Karpas-422 (cell line): ENCODE results near the gene DNAI4. TPM values are rescaled to one million over a fixed set of nuclear protein-coding genes. Genes with fewer than 3 reads are reported as not detected.

Experiments used
- DNase-seq: peaks from one replicate; pipeline ENCODE4 v3.0.0-alpha.2; 2015
- H2AFZ ChIP-seq: fragments of 200-600 bp; sonication (generic); 2 replicates; pipeline ENCODE4 v1.6.1; 2014; ENCODE audit warnings: antibody characterized with exemption, low read length, mixed read lengths
- H3K27ac ChIP-seq: fragments of 200-600 bp; sonication (generic); 2 replicates; pipeline ENCODE4 v1.5.1; 2014; ENCODE audit warnings: mild to moderate bottlenecking, low read length, moderate library complexity
- H3K27me3 ChIP-seq: fragments of 200-600 bp; sonication (generic); 2 replicates; pipeline ENCODE4 v1.6.1; 2014; ENCODE audit warnings: low read length, mixed read lengths
- H3K36me3 ChIP-seq: fragments of 200-600 bp; sonication (generic); 2 replicates; pipeline ENCODE4 v1.6.1; 2014; ENCODE audit warnings: low read length, mixed read lengths; ENCODE audit not compliant: insufficient read depth
- H3K4me1 ChIP-seq: fragments of 200-600 bp; sonication (generic); 2 replicates; pipeline ENCODE4 v1.6.1; 2014; ENCODE audit warnings: mild to moderate bottlenecking, low read length, mixed read lengths
- H3K4me2 ChIP-seq: fragments of 200-600 bp; sonication (generic); 2 replicates; pipeline ENCODE4 v1.6.1; 2014; ENCODE audit warnings: low read length, low read depth, mild to moderate bottlenecking; ENCODE audit not compliant: poor library complexity, severe bottlenecking
- H3K4me3 ChIP-seq: fragments of 200-600 bp; sonication (generic); 2 replicates; pipeline ENCODE4 v1.5.1; 2014; ENCODE audit warnings: mild to moderate bottlenecking, antibody characterized with exemption, low read length, mixed read lengths
- H3K79me2 ChIP-seq: fragments of 200-600 bp; sonication (generic); 2 replicates; pipeline ENCODE4 v1.6.1; 2014; ENCODE audit warnings: mild to moderate bottlenecking, low read length, mixed read lengths
- H3K9ac ChIP-seq: fragments of 200-600 bp; sonication (generic); 2 replicates; pipeline ENCODE4 v1.6.0; 2014; ENCODE audit warnings: low read length
- H3K9me2 ChIP-seq: fragments of 200-600 bp; sonication (generic), shearing (Covaris generic); replicated peaks from 2 replicates; pipeline ENCODE4 v1.6.0; 2014; ENCODE audit warnings: mild to moderate bottlenecking, low read length, moderate library complexity; ENCODE audit not compliant: insufficient read depth
- H3K9me3 ChIP-seq: fragments of 300-700, 200-600 bp; sonication (generic); 2 replicates; pipeline ENCODE4 v1.6.1; 2014; ENCODE audit warnings: low read length, mixed read lengths
- H4K20me1 ChIP-seq: fragments of 200-600 bp; sonication (generic); 2 replicates; pipeline ENCODE4 v1.6.1; 2014; ENCODE audit warnings: mild to moderate bottlenecking, antibody characterized with exemption, low read length, low read depth; ENCODE audit not compliant: insufficient read depth
- total RNA-seq: library from RNA; depleted of rRNA; stranded (reverse); fragments of >200 nt; shearing (Covaris generic); gene quantifications from 2 replicates; pipeline ENCODE4 v1.2.3, GENCODE V29; 2014; ENCODE audit warnings: low replicate concordance

The DNAI4 gene
- total RNA-seq, 1 experiment from 2014 or later: 0.48 TPM

DNA sequence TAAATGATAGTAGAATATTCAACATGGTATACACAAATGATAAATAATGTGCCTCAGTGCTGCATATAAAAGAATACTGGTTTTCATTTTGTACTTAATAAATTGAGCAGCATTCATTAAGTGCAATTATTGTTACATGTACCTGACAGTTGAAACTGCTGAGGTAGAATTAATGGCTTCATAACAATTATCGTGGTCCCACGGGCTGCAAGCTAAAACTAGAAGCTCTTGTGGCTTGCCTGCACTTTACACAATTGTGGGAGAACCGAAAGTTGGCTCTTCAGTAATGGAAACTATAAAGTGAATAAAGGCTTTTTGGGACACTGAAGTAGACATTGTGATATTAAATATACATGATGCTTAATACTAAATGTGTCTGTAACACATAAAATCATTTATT is 146.8 kb downstream of the DNAI4 start:
- H3K27ac ChIP-seq: no peak overlapping the region
- H3K79me2 ChIP-seq: no peaks in the 10 kb centered on the region
- H4K20me1 ChIP-seq: no peaks in the 10 kb centered on the region
- no peaks in the 10 kb centered on the region for H3K9me3 ChIP-seq
- no peak overlapping the region for H2AFZ ChIP-seq
- H3K36me3 ChIP-seq: no peaks in the 10 kb centered on the region
- no peaks in the 10 kb centered on the region for H3K9me2 ChIP-seq
- no peaks in the 10 kb centered on the region for H3K4me1 ChIP-seq
- H3K9ac ChIP-seq: no peak overlapping the region
- no peak overlapping the region for H3K4me3 ChIP-seq
- no peak overlapping the region for H3K4me2 ChIP-seq
- no peaks in the 10 kb centered on the region for H3K27me3 ChIP-seq
- DNase-seq: no peak

DNA sequence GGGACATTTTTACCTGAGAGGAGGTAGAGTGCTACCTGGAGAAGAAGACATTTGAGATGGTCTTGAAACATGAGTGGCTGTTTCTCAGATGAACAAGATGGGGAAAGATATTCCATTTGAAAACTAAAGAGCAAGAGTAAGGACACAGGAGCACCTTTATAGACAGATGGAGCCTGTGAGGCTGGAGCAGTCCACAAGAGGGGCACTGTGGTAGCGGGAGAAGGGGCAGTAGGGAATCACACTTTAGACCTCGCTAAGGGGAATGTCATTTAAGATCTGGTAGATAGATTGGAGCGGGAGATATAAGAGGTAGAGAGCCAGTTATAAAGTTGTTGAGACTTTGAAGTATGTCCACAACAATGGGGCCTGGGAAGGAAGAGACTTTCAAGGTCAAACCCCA is 149.0 kb downstream of the DNAI4 start:
- H3K9me3 ChIP-seq: no peaks in the 10 kb centered on the region
- no peak overlapping the region for H2AFZ ChIP-seq
- no peak overlapping the region for H3K4me3 ChIP-seq
- no peak overlapping the region for H3K27ac ChIP-seq
- H3K4me2 ChIP-seq: no peak overlapping the region
- no peak for DNase-seq
- H3K27me3 ChIP-seq: no peaks in the 10 kb centered on the region
- no peaks in the 10 kb centered on the region for H3K79me2 ChIP-seq
- no peaks in the 10 kb centered on the region for H3K9me2 ChIP-seq
- no peaks in the 10 kb centered on the region for H4K20me1 ChIP-seq
- H3K9ac ChIP-seq: no peak overlapping the region
- H3K4me1 ChIP-seq: no peaks in the 10 kb centered on the region
- no peaks in the 10 kb centered on the region for H3K36me3 ChIP-seq

DNA sequence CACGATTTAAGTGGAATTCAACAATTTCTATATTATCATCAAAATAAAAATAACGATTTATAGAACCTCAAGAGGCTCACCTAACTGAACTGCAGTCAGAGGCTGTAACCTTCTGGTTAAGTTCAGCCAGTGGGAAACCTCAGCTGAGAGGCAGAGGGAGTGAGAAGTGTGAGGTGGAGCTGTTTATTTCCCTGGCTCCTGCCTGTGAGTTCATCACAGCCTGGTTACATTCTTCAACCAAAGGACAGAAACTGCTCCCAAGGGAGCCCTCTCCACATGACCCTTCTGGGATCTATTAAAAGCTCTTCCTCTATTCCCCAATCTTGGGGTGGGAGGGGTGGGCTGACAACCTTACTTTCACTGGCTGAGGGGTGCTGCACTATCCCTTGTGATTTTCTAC is 150.2 kb downstream of the DNAI4 start:
- no peaks in the 10 kb centered on the region for H3K36me3 ChIP-seq
- no peaks in the 10 kb centered on the region for H3K9me3 ChIP-seq
- DNase-seq: no peak
- H3K4me3 ChIP-seq: no peak overlapping the region
- no peaks in the 10 kb centered on the region for H3K27me3 ChIP-seq
- H3K79me2 ChIP-seq: no peaks in the 10 kb centered on the region
- no peak overlapping the region for H2AFZ ChIP-seq
- no peaks in the 10 kb centered on the region for H3K9me2 ChIP-seq
- H3K9ac ChIP-seq: no peak overlapping the region
- no peaks in the 10 kb centered on the region for H3K4me1 ChIP-seq
- H3K27ac ChIP-seq: no peak overlapping the region
- no peaks in the 10 kb centered on the region for H4K20me1 ChIP-seq
- no peak overlapping the region for H3K4me2 ChIP-seq

DNA sequence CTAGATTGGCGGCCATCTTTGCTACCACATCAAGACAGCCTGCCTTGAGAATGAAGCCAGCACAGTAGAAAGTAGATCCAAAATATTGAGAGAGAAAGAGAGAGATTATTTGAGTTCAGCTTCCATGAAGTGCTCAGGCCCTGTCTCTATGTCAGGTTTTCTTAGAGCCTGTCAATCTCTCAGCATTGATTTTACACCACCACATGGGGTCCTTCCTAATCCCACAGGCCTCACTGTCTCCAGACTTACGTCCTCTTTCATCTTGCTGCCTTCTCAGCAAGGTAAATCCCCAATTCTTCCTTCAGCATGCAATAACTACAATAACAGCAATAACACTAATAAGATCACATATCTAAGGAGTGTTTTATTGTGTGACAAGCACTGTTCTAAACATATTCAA is 151.4 kb downstream of the DNAI4 start:
- Histone ChIP-seq H3K4me3 (no peak overlapping the region), H3K27me3 (no peaks in the 10 kb centered on the region), H4K20me1 (no peaks in the 10 kb centered on the region), H2AFZ (no peak overlapping the region), H3K9me2 (no peaks in the 10 kb centered on the region), H3K4me2 (no peak overlapping the region), H3K9me3 (no peaks in the 10 kb centered on the region), H3K4me1 (no peaks in the 10 kb centered on the region), H3K79me2 (no peaks in the 10 kb centered on the region), H3K36me3 (no peaks in the 10 kb centered on the region), H3K9ac (no peak overlapping the region), H3K27ac (no peak overlapping the region)
- DNase-seq: no peak

DNA sequence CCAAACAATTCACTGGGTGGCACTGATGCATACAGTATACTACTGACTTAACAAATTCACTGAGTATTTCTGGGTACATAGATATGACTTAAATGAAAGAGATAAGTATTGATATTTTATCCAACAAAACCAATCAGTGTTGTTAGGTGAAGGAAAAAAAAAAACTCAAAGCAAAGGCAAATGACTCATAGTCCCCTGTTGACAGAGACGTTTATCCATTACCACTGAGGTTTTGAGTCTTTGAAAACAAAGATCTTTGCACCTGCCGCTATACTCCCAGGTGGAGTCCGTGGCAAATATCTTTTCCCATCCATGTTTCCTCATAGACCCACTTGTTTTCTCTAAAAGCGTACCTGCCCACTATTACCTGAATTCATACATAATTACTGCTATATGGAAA is 154.0 kb downstream of the DNAI4 start:
- Histone ChIP-seq H3K9me2 (no peaks in the 10 kb centered on the region), H3K4me1 (no peaks in the 10 kb centered on the region), H3K27ac (no peak overlapping the region), H2AFZ (no peak overlapping the region), H3K4me2 (no peak overlapping the region), H3K9ac (no peak overlapping the region), H4K20me1 (no peaks in the 10 kb centered on the region), H3K27me3 (no peaks in the 10 kb centered on the region), H3K4me3 (no peak overlapping the region), H3K9me3 (no peaks in the 10 kb centered on the region), H3K79me2 (no peaks in the 10 kb centered on the region), H3K36me3 (no peaks in the 10 kb centered on the region)
- no peak for DNase-seq

DNA sequence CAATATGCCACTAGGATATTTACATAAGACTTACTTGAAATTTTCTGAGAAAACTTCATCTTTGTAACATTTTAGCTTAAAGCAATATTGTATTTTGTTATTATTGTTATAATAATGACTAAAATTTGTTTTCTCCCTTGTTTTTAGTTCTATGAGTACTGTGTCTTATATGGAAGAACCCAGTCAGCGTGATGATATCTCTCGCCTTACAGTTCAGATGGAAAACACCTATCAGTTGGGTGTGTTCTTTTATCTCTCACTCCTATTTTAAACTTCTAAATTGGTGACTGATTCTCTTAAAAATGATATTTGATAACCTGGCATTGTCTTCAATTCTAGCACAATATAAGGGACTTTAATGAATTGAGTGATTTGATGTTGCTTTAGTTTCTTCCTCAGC is 154.4 kb downstream of the DNAI4 start:
- Histone ChIP-seq H3K9me2 (no peaks in the 10 kb centered on the region), H3K79me2 (no peaks in the 10 kb centered on the region), H3K9ac (no peak overlapping the region), H3K27me3 (no peaks in the 10 kb centered on the region), H3K4me3 (no peak overlapping the region), H3K36me3 (no peaks in the 10 kb centered on the region), H2AFZ (no peak overlapping the region), H3K4me1 (peaks cover under 1% of the 10 kb centered on the region; the same call in 1 of the 2 replicates), H3K4me2 (no peak overlapping the region), H4K20me1 (no peaks in the 10 kb centered on the region), H3K9me3 (no peaks in the 10 kb centered on the region), H3K27ac (no peak overlapping the region)
- no peak for DNase-seq

DNA sequence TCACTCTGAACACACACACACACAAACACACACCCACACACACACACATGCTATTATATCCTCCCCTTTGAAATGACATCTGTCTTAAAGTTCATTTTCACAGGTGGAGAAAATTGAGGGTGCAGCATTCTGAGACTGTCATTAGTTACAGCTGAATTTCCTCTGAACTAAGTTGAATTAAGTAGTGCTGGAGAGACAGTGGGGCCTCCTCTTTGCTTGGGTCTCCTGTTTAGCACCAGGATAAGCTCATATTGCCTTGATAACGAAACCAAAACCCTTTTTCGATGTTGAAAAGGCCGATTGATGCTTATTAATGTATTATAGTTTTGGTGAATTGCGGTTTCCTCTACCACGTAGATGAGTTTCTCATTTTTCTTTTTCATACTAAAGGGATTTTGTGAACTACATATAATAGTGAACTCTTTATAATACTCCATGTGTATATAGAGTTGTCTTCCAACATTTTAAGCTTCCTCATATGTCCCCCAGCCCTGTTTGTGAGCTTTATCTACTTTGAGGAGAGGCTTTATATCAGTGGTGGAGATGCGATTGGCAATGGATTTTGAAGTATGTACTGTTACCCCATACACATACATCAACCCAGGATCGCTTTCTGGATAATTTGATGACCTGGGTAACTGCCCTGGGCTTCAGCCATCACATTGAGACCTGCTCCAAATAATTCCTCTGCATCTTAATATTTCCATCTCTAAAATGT is 155.0 kb downstream of the DNAI4 start:
- no peaks in the 10 kb centered on the region for H4K20me1 ChIP-seq
- DNase-seq: no peak
- H3K9me3 ChIP-seq: no peaks in the 10 kb centered on the region
- no peak overlapping the region for H3K9ac ChIP-seq
- H3K27me3 ChIP-seq: no peaks in the 10 kb centered on the region
- H3K4me3 ChIP-seq: no peak overlapping the region
- H2AFZ ChIP-seq: no peak overlapping the region
- no peaks in the 10 kb centered on the region for H3K9me2 ChIP-seq
- no peaks in the 10 kb centered on the region for H3K79me2 ChIP-seq
- H3K27ac ChIP-seq: no peak overlapping the region
- H3K4me2 ChIP-seq: no peak overlapping the region
- H3K36me3 ChIP-seq: no peaks in the 10 kb centered on the region
- peaks cover 3% of the 10 kb centered on the region; the same call in 1 of the 2 replicates for H3K4me1 ChIP-seq

DNA sequence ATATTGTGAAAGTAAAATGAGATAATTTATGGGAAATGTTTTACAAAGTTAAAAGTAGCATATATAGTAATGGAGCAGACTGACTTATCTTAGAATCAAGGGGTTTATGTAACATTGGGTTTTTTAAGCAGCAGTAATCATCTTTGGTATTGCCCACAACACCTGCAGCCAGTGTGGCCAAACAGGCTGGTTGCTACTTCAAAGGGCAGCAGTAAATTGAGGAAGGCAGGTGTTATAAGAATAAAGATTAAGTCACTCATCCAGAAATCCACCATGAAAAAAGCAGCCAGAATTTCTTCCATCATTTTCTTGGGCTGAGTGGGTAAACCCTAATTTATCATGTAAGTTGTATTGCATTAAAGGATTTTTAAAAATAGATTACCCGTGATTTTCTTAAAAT is 155.7 kb downstream of the DNAI4 start:
- Histone ChIP-seq H3K4me3 (no peak overlapping the region), H3K4me1 (peaks cover 3% of the 10 kb centered on the region; the same call in 1 of the 2 replicates), H4K20me1 (no peaks in the 10 kb centered on the region), H3K9ac (no peak overlapping the region), H3K4me2 (no peak overlapping the region), H3K9me3 (no peaks in the 10 kb centered on the region), H3K36me3 (no peaks in the 10 kb centered on the region), H3K27me3 (no peaks in the 10 kb centered on the region), H3K27ac (no peak overlapping the region), H3K79me2 (no peaks in the 10 kb centered on the region), H3K9me2 (no peaks in the 10 kb centered on the region), H2AFZ (no peak overlapping the region)
- DNase-seq: no peak
